Mesodermal cell (in vitro differentiated cells): Measurements from ENCODE around the gene ROR2. TPM values are rescaled to one million over a fixed set of nuclear protein-coding genes. Genes with fewer than 3 reads are reported as not detected.
A peak's percentile ranks its signal among the peaks of the same experiment; 100 is the strongest.
"Not testable (repeated sequence)": the region's sequence is repeated elsewhere in the genome, so short reads cannot be mapped to it uniquely, and the experiment has no call there.

Experiments used
- H3K27ac ChIP-seq: 2 replicates; pipeline ENCODE4 v1.7.0; 2013; ENCODE audit warnings: mild to moderate bottlenecking, low read depth, low read length, moderate library complexity; ENCODE audit not compliant: severe bottlenecking
- H3K36me3 ChIP-seq: 2 replicates; pipeline ENCODE4 v1.7.1; 2013; ENCODE audit warnings: mild to moderate bottlenecking, low read length, moderate library complexity; ENCODE audit not compliant: control insufficient read depth, insufficient read depth
- H3K4me1 ChIP-seq: one replicate; pipeline ENCODE4 v1.7.1; 2013; ENCODE audit warnings: mild to moderate bottlenecking, low read length; ENCODE audit not compliant: insufficient read depth, control insufficient read depth, poor library complexity, severe bottlenecking
- H3K4me3 ChIP-seq: 2 replicates; pipeline ENCODE4 v1.7.0; 2013; ENCODE audit warnings: low read length, control low read depth, mild to moderate bottlenecking; ENCODE audit not compliant: insufficient read depth, poor library complexity, severe bottlenecking; ENCODE audit errors: extremely low read depth
- H3K9me3 ChIP-seq: 2 replicates; pipeline ENCODE4 v1.7.1; 2013; ENCODE audit warnings: mild to moderate bottlenecking, low read length, moderate library complexity; ENCODE audit not compliant: control insufficient read depth
- WGBS, 2 experiments: methylation state at CpG; one replicate each; pipeline ENCODE4 v1.1.5; 2013; ENCODE audit warnings: missing lambda C conversion rate in 2 of 2; ENCODE audit not compliant: insufficient coverage in 2 of 2; 5-methylcytosine and 5-hydroxymethylcytosine counted together
- polyA plus RNA-seq, 2 experiments: library from polyadenylated mRNA; stranded (reverse); fragments of 50-300 nt; gene quantifications; one replicate each; pipeline ENCODE4 v1.2.3, GENCODE V29; 2013

The ROR2 gene
- polyA plus RNA-seq (2013, experiment 1 of 2): 10.1 TPM
- polyA plus RNA-seq (2013, experiment 2 of 2): 9.2 TPM

GRCh38 chr9:91949946-91950664 is at the start of gene ROR2:
ROR2 (minus strand) TSS chr9:91950228.
- H3K9me3 ChIP-seq: no peaks in the 10 kb centered on the region
- H3K27ac ChIP-seq: peak within 1 kb of the TSS; percentile 26
- H3K4me3 ChIP-seq: peak within 1 kb of the TSS; percentile 57
- peaks cover 22% of the 10 kb centered on the region for H3K4me1 ChIP-seq
- WGBS, 2 experiments: 0% methylated on average over 25 to 62 of the region's 81 CpGs
- H3K36me3 ChIP-seq: no peaks in the 10 kb centered on the region

- Histone ChIP-seq H3K9me3 (no peaks in the 10 kb centered on the region), H3K4me3 (no peak overlapping the region), H3K4me1 (peaks cover 12% of the 10 kb centered on the region), H3K36me3 (no peaks in the 10 kb centered on the region), H3K27ac (no peak overlapping the region)
- WGBS, 2 experiments: 69 to 89% methylated on average over 6 to 7 of the region's 8 CpGs
Observed at GRCh38 chr9:91995000-91995655, 45.1 kb upstream of the ROR2 start.

- no peaks in the 10 kb centered on the region for H3K36me3 ChIP-seq
- H3K4me1 ChIP-seq: peaks cover 12% of the 10 kb centered on the region
- no peak overlapping the region for H3K4me3 ChIP-seq
- no peaks in the 10 kb centered on the region for H3K9me3 ChIP-seq
- no peak overlapping the region for H3K27ac ChIP-seq
- 20% methylated on average over 1 of the region's 4 CpGs; no CpG with 5 or more reads in 1 of the 2 experiments for WGBS, 2 experiments
Observed at GRCh38 chr9:91994422-91994821, 44.4 kb upstream of the ROR2 start.

DNA sequence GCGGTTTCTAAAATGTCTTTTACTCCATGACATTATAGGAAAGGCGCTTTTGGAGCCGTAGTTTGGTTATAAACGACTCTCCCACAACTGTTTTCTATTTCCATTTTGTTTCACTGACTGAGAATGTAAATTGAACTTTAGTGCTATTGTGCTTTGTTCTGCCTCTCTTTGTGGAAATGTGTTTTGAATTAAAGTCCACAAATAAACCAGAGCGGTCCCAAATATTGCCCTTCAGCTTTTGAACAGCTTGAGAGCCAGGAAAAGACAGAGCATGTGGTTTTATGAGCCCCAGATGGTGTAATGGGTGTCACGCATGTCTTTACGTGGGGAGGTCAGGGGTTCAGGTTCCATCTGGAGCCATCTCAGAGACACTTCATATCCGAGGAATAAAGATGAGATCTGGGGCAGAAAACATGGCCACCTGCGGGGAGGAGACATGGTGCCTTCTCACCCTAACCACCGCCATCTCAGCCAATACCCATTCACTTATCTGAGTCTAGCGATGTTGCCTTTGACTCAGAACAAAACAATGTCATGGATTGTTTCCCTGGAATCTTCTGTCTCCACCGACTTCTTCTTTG is 42.5 kb upstream of the ROR2 start:
- 88 to 93% methylated on average over 6 to 9 of the region's 12 CpGs for WGBS, 2 experiments
- Histone ChIP-seq H3K4me1 (peaks cover 12% of the 10 kb centered on the region), H3K4me3 (no peak overlapping the region), H3K36me3 (no peaks in the 10 kb centered on the region), H3K9me3 (no peaks in the 10 kb centered on the region), H3K27ac (no peak overlapping the region)

DNA sequence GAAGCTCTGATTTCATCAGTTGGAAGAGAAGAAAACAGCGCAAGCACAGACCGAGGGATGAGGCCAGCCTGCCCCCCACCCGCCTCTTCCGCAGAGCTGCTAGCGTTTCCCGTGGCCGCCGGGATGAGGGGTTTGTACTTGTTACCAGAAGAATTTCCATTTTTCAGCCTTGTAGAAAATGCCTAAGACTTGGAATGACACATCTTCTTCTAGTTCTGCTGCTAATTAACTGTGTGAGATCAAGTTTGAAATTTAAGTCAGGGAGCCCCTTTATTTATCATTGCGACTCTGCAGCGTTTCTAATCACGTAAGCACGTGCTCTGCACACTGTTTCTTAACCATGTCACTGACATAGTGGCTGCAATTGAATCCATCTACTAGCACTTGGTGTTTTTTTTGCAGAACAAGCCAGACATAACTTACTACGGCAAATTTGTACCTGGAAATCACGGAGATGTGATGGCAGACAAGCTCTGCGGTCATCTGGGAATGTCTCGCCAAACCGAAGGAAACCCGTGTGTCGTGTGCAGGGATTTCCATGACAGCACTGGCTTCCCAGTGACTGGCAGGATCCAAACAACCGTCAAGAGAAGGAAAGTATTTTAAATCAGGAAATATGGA is 41.8 kb upstream of the ROR2 start:
- Histone ChIP-seq H3K27ac (no peak overlapping the region), H3K4me3 (no peak overlapping the region), H3K36me3 (no peaks in the 10 kb centered on the region), H3K4me1 (peaks cover 12% of the 10 kb centered on the region), H3K9me3 (no peaks in the 10 kb centered on the region)
- 94% methylated on average over 11 to 19 of the region's 20 CpGs for WGBS, 2 experiments

DNA sequence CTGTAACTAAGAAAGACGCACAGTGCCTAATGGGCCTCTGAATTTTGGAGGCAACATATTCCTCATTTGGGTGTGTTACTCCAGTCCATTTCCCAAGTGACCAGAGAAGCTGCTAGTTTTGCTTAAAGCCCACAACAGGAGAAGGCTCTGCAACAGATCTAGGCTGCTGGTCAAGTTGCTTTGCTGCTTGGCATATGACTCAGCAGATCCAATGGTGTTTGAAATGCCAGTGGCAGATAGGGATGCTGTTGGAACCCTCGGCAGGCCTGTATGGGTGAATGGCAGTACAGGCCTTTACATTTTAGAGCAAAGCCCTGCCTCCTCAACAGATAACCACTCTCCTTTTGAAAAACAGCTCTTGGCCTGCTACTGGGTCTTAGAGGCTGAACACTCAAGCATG is 36.2 kb upstream of the ROR2 start:
- no peaks in the 10 kb centered on the region for H3K36me3 ChIP-seq
- 100% methylated on average over 2 of the region's 2 CpGs for WGBS, 2 experiments
- H3K4me1 ChIP-seq: no peaks in the 10 kb centered on the region
- no peak overlapping the region for H3K4me3 ChIP-seq
- no peak overlapping the region for H3K27ac ChIP-seq
- H3K9me3 ChIP-seq: peaks cover 2% of the 10 kb centered on the region

- H3K4me3 ChIP-seq: no peak overlapping the region
- no peaks in the 10 kb centered on the region for H3K36me3 ChIP-seq
- 83 to 100% methylated on average over 1 to 2 of the region's 2 CpGs for WGBS, 2 experiments
- peaks cover 6% of the 10 kb centered on the region for H3K9me3 ChIP-seq
- no peaks in the 10 kb centered on the region for H3K4me1 ChIP-seq
- H3K27ac ChIP-seq: no peak overlapping the region
Observed at GRCh38 chr9:91985692-91986091, 35.7 kb upstream of the ROR2 start.

DNA sequence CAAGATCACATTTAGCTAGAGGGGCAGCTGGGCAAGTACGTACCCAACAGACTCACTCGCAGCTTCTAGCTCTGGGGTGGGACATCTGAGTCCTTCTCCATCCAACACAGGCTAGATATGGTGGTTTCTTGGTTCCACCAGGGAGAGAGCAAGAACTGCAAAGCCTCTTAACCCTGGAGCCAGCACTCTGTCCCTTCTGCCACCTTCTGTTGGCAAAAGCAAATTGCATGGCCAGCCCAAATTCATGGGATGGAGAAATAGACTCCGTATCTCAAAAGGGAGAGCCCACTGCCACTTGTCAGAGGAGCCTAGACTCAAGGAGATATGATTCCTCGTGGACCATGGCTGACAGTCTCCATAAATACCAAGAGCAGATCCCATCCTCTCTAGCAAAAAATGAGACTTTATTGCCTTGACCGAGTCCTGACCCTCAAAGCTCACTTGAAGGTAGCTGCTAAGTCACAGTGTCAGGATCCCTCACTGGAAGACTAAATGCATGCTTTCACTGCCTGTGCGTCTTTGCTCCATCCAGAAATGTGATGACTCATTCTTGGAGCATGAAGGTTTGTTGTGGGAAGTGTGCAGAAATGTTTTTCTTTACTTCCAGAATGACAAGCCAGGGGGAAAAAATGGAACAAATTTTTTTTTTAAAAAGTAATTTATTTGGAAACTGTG is 28.8 kb upstream of the ROR2 start:
- Histone ChIP-seq H3K27ac (peak overlapping the region; percentile 66), H3K4me1 (peaks cover 4% of the 10 kb centered on the region), H3K9me3 (peaks cover 6% of the 10 kb centered on the region), H3K36me3 (no peaks in the 10 kb centered on the region), H3K4me3 (no peak overlapping the region)
- 51 to 54% methylated on average over 3 to 4 of the region's 6 CpGs for WGBS, 2 experiments

- not testable (repeated sequence) for H3K36me3 ChIP-seq, H3K27ac ChIP-seq, H3K4me3 ChIP-seq, H3K9me3 ChIP-seq, H3K4me1 ChIP-seq
- WGBS, 2 experiments: no CpG with 5 or more reads among the region's 2 CpGs
Observed at GRCh38 chr9:91975254-91975653, 25.2 kb upstream of the ROR2 start.

DNA sequence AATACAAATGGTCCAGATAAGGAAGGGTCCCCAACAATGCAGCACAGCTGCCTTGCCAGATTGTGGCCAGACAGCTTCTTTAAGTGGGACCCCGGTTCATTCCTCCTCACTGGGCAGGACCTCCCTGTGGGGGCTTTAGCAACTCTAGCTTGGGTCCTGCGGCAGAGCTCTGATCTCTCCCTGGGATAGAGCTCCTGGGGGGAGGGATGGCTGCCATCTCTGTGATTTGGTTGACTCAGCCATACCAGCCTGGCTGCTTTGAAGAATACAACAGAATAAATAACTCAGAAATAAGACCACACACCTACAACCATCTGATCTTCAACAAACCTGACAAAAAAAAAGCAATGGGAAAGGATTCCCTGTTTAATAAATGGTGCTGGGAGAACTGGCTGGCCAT is 22.7 kb upstream of the ROR2 start:
- Histone ChIP-seq H3K27ac (peak overlapping the region; percentile 36), H3K4me3 (no peak overlapping the region), H3K36me3 (no peaks in the 10 kb centered on the region), H3K9me3 (no peaks in the 10 kb centered on the region), H3K4me1 (peaks cover 4% of the 10 kb centered on the region)
- WGBS, 2 experiments: 25 to 76% methylated on average over 1 to 2 of the region's 2 CpGs
